Vagina (tissue), 2 donors: ENCODE results near the gene NRP1.

Experiments
- POLR2AphosphoS5 ChIP-seq, 2 donors: sonication (generic); formaldehyde crosslinking; IDR thresholded peaks; one replicate each; pipeline ENCODE4 v1.9.0; 2017; ENCODE audit warnings: antibody characterized with exemption in 2 of 2, mild to moderate bottlenecking in 2 of 2, low read depth in 1 of 2; ENCODE audit not compliant: insufficient read depth in 1 of 2
- TF ChIP-seq, protein P1 (sequence below), 3 experiments: fragments of 450-650 bp in 2 of 3; fragments of 200-600 bp in 1 of 3; sonication (generic) in 1 of 3; IDR thresholded peaks; one replicate each; pipeline ENCODE4 v1.5.1; 2017 to 2019; ENCODE audit warnings: antibody characterized with exemption in 3 of 3, mild to moderate bottlenecking in 2 of 3, moderate library complexity in 2 of 3

- no peak for TF ChIP-seq POLR2AphosphoS5 (IDR thresholded peaks at IDR 0.05; ENCODE audit: insufficient read depth in 1 of 2, low read depth in 1 of 2)
- TF ChIP-seq, protein P1, sequence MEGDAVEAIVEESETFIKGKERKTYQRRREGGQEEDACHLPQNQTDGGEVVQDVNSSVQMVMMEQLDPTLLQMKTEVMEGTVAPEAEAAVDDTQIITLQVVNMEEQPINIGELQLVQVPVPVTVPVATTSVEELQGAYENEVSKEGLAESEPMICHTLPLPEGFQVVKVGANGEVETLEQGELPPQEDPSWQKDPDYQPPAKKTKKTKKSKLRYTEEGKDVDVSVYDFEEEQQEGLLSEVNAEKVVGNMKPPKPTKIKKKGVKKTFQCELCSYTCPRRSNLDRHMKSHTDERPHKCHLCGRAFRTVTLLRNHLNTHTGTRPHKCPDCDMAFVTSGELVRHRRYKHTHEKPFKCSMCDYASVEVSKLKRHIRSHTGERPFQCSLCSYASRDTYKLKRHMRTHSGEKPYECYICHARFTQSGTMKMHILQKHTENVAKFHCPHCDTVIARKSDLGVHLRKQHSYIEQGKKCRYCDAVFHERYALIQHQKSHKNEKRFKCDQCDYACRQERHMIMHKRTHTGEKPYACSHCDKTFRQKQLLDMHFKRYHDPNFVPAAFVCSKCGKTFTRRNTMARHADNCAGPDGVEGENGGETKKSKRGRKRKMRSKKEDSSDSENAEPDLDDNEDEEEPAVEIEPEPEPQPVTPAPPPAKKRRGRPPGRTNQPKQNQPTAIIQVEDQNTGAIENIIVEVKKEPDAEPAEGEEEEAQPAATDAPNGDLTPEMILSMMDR (IDR thresholded peaks at IDR 0.05) = no peak
These were observed 195.3 kb downstream of the NRP1 start for GRCh38 chr10:33139181-33139646.
